H1 (cell line): ENCODE results near the gene SHANK1. TPM values are rescaled to one million over a fixed set of nuclear protein-coding genes. Genes with fewer than 3 reads are reported as not detected.

Source experiments
- ATF2 ChIP-seq: IDR thresholded peaks from 2 replicates; pipeline ENCODE4 v1.6.1; 2012; ENCODE audit warnings: low read length, inconsistent platforms
- BRCA1 ChIP-seq: IDR thresholded peaks from 2 replicates; pipeline ENCODE4 v1.6.1; 2012; ENCODE audit warnings: low read depth, low read length, improper control_type of control experiment
- CBX5 ChIP-seq: fragments of 300-800, 300-1000 bp; sonication (generic); IDR thresholded peaks from 2 replicates; pipeline ENCODE4 v1.7.1; 2016; ENCODE audit warnings: antibody characterized with exemption, low read length, low read depth
- CBX8 ChIP-seq: fragments of 300-800, 300-1000 bp; sonication (generic); IDR thresholded peaks from 2 replicates; pipeline ENCODE4 v1.7.1; 2016; ENCODE audit warnings: low read depth, low read length, borderline replicate concordance
- CREB1 ChIP-seq: IDR thresholded peaks from 2 replicates; pipeline ENCODE4 v1.6.1; 2012; ENCODE audit warnings: inconsistent platforms
- HDAC2 ChIP-seq, 2 experiments: fragments of 300-600 bp in 1 of 2; sonication (generic) in 1 of 2; IDR thresholded peaks; 2 replicates each; pipeline ENCODE4 v1.6.1; 2011 to 2012; ENCODE audit warnings: low read depth in 2 of 2, low read length in 2 of 2, mild to moderate bottlenecking in 2 of 2, moderate library complexity in 2 of 2, borderline replicate concordance in 1 of 2, inconsistent platforms in 1 of 2
- KDM4A ChIP-seq: IDR thresholded peaks from one replicate; pipeline ENCODE4 v1.7.1; 2012; ENCODE audit warnings: low read depth, mild to moderate bottlenecking, moderate library complexity, low read length, inconsistent platforms; ENCODE audit not compliant: severe bottlenecking
- NRF1 ChIP-seq: IDR thresholded peaks from 2 replicates; pipeline ENCODE4 v1.6.1; 2011; ENCODE audit warnings: mild to moderate bottlenecking, low read depth, low read length, improper control_type of control experiment
- PHF8 ChIP-seq: fragments of 200-600 bp; sonication (generic); conservative IDR thresholded peaks from 2 replicates; pipeline ENCODE4 v1.7.1; 2012; ENCODE audit warnings: low read depth, mild to moderate bottlenecking, inconsistent platforms, low read length, moderate library complexity
- POLR2A ChIP-seq, 2 experiments: IDR thresholded peaks; 1 replicate in 1 of 2; 2 replicates in 1 of 2; pipeline ENCODE4 v1.6.1; 2011; ENCODE audit warnings: low read depth in 2 of 2, low read length in 2 of 2, mild to moderate bottlenecking in 2 of 2; ENCODE audit errors: control extremely low read depth in 1 of 2
- RBBP5 ChIP-seq: IDR thresholded peaks from 2 replicates; pipeline ENCODE4 v1.7.1; 2012; ENCODE audit warnings: low read depth, mild to moderate bottlenecking, inconsistent platforms, low read length, moderate library complexity, borderline replicate concordance
- SIX5 ChIP-seq: IDR thresholded peaks from 2 replicates; pipeline ENCODE4 v1.6.1; 2011; ENCODE audit warnings: mild to moderate bottlenecking, low read depth, low read length
- SP1 ChIP-seq: IDR thresholded peaks from 2 replicates; pipeline ENCODE4 v1.6.1; 2011; ENCODE audit warnings: low read depth, low read length
- TAF1 ChIP-seq: IDR thresholded peaks from 2 replicates; pipeline ENCODE4 v1.6.1; 2011; ENCODE audit warnings: mild to moderate bottlenecking, low read depth, low read length
- polyA plus RNA-seq, 7 experiments: library from polyadenylated mRNA; depleted of rRNA in 3 of 7; stranded (reverse) in 5 of 7; unstranded in 2 of 7; fragments of >200 nt in 5 of 7; fragments of 200-250 nt in 2 of 7; gene quantifications; 1 replicate in 5 of 7; 2 replicates in 1 of 7; 4 replicates in 1 of 7; pipeline versions ENCODE4 v1.2.1 to v1.2.3, GENCODE V29; 2011 to 2013; ENCODE audit warnings: missing spikeins in 2 of 7, mixed read lengths in 2 of 7
- total RNA-seq: library from RNA; stranded (reverse); fragmentation: NEBNext Ultra II Directional; extraction: Animal tissue kit (Norgen Biotek cat#: 25700); gene quantifications from 2 replicates; pipeline ENCODE4 v1.2.1, GENCODE V29; 2021
- TF ChIP-seq, protein P1 (sequence below): IDR thresholded peaks from 2 replicates; pipeline ENCODE4 v1.6.1; 2012; ENCODE audit warnings: inconsistent platforms

The SHANK1 gene
- total and polyA plus RNA-seq, 2 of the 8 experiments (the other 6 are each of a cell fraction or from before 2014, with no cell fraction given) = 1.1 to 3.7 TPM

DNA sequence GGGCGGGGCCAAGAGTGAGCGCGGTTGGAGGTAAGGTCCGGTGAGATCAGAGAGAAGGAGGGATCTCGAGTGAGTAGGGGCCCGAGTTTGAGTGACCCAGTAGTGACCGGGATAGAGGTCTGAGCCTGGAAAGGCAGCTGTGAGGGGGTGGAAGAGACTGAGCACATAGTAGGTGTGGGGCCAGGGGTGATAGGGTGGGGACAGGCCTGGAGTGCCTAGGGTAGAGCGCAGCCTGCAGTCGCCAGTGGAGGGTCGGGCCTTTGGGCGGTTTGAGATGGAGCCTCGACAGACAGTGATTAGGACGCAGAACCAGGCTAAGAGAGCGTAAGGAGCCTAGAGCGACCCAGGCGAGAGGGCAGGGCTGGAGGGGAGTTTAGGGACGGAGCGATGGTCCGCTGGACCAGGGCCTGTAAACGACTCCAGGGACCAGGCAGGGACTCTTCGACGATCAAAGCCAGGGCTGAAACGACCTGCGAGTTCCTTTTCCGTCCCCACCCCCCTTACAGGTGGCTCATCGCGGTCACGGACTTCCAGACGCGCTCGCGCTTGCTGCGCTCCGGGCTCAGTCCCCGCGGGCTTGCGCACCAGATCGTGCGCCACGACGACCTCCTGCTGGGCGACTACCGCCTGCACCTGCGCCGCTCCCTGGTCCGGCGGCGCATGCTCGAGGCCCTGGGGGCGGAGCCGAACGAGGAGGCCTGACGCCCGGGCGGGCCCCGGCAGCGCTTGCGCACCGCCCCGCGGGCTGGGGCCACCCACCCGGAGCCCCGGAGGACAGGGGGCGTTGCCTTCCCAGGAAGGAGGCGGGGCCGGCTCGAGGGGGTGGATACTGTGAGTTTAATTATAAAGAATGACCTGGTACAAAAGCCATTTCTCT is 60.9 kb downstream of the SHANK1 start (continued):
- TF ChIP-seq, protein P1, sequence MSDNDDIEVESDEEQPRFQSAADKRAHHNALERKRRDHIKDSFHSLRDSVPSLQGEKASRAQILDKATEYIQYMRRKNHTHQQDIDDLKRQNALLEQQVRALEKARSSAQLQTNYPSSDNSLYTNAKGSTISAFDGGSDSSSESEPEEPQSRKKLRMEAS = peak; percentile 79
- TF ChIP-seq CREB1 = peak; percentile 89
- peak; percentile 15 to 79; a peak in 2 of 3 replicates for TF ChIP-seq POLR2A (IDR thresholded peaks at IDR 0.05; ENCODE audit: control extremely low read depth in 1 of 2, low read depth in 2 of 2, low read length in 2 of 2)
- TF ChIP-seq RBBP5 = peak; percentile 96
- no peak for TF ChIP-seq CBX5
- peak in 1 of 2 experiments; percentile 59; a peak in 1 of 4 replicates for TF ChIP-seq HDAC2 (IDR thresholded peaks at IDR 0.05; ENCODE audit: borderline replicate concordance in 1 of 2, low read depth in 2 of 2, low read length in 2 of 2)
- TF ChIP-seq BRCA1 = no peak
- TF ChIP-seq TAF1 = no peak
- peak; percentile 2 for TF ChIP-seq SP1
- TF ChIP-seq KDM4A = peak; percentile 89
- TF ChIP-seq PHF8 = 0 out of 2 replicates have a peak, but pooled peaks have one; percentile 30
- TF ChIP-seq CBX8 = no peak
- 0 out of 2 replicates have a peak, but pooled peaks have one; percentile 32 for TF ChIP-seq ATF2
- peak; percentile 95 for TF ChIP-seq NRF1
- no peak for TF ChIP-seq SIX5
